ENCODE measurements around the gene TRAF1. TPM values are rescaled to one million over a fixed set of nuclear protein-coding genes. Genes with fewer than 3 reads are reported as not detected.

The TRAF1 gene
- total RNA-seq, 4 donors from 2014 or later, result 5.7 to 7.8 (median 6.6) TPM

GRCh38 chr9:120895951-120896350 is 30.6 kb downstream of the TRAF1 start:
- Histone ChIP-seq H3K4me3 (replicated peaks in 1 of 3) (no peak overlapping the region), H3K27ac (no peak overlapping the region), H3K9me3 (no peaks in the 10 kb centered on the region), H3K36me3 (no peaks in the 10 kb centered on the region), H3K4me1 (peaks cover 0 to 4% of the 10 kb centered on the region in 2 donors), H3K27me3 (no peaks in the 10 kb centered on the region)
- intact Hi-C loops (cut with DNase I), result no loop called here
- no peak for DNase-seq
- 93 to 98% methylated on average over 2 of the region's 2 CpGs for WGBS, 2 donors
- TF ChIP-seq POLR2A (IDR thresholded peaks at IDR 0.05) (no peak), CTCF (IDR thresholded peaks at IDR 0.05) (no peak)

- WGBS, 2 donors, result 36 to 38% methylated on average over 28 to 33 of the region's 63 CpGs
- Histone ChIP-seq H3K9me3 (no peaks in the 10 kb centered on the region), H3K4me3 (replicated peaks in 1 of 3) (no peak overlapping the region), H3K4me1 (peaks cover 0 to 4% of the 10 kb centered on the region in 2 donors), H3K36me3 (no peaks in the 10 kb centered on the region), H3K27ac (peak overlapping the region in 1 of 3 donors; percentile 24), H3K27me3 (no peaks in the 10 kb centered on the region)
- TF ChIP-seq POLR2A (IDR thresholded peaks at IDR 0.05), result no peak
- no peak for TF ChIP-seq CTCF (IDR thresholded peaks at IDR 0.05)
- no peak for DNase-seq
- intact Hi-C loops (cut with DNase I), result no loop called here
Measured at GRCh38 chr9:120894321-120895148, 32.1 kb downstream of the TRAF1 start.

GRCh38 chr9:120893611-120894307 is 32.8 kb downstream of the TRAF1 start:
- 90 to 92% methylated on average over 13 of the region's 13 CpGs for WGBS, 2 donors
- H3K4me3 ChIP-seq (replicated peaks in 1 of 3), result no peak overlapping the region

GRCh38 chr9:120892748-120893610 is 33.6 kb downstream of the TRAF1 start:
- intact Hi-C loops (cut with DNase I), result no loop called here
- no peaks in the 10 kb centered on the region for H3K9me3 ChIP-seq
- H3K27ac ChIP-seq, result no peak overlapping the region
- TF ChIP-seq POLR2A (IDR thresholded peaks at IDR 0.05) (no peak), CTCF (IDR thresholded peaks at IDR 0.05) (no peak)
- no peaks in the 10 kb centered on the region for H3K27me3 ChIP-seq
- peaks cover 0 to 4% of the 10 kb centered on the region in 2 donors for H3K4me1 ChIP-seq
- no peak for DNase-seq
- H3K36me3 ChIP-seq, result no peaks in the 10 kb centered on the region
- H3K4me3 ChIP-seq (replicated peaks in 1 of 3), result no peak overlapping the region
- WGBS, 2 donors, result 80 to 85% methylated on average over 6 of the region's 6 CpGs

More at GRCh38 chr9:120893611-120894307, 32.8 kb downstream of the TRAF1 start:
- Histone ChIP-seq H3K36me3 (no peaks in the 10 kb centered on the region), H3K4me1 (peaks cover 0 to 4% of the 10 kb centered on the region in 2 donors), H3K27me3 (no peaks in the 10 kb centered on the region), H3K27ac (no peak overlapping the region), H3K9me3 (no peaks in the 10 kb centered on the region)
- intact Hi-C loops (cut with DNase I), result no loop called here
- no peak for TF ChIP-seq CTCF (IDR thresholded peaks at IDR 0.05)
- TF ChIP-seq POLR2A (IDR thresholded peaks at IDR 0.05), result no peak
- DNase-seq, result no peak
